Measurements from ENCODE around the gene CYP4F8.

Gene CYP4F8

GRCh38 chr19:15614507-15615379 is at the start of gene CYP4F8:
Gene CYP4F8 (plus strand): TSS chr19:15615218. CDS start chr19:15615617, 399 bp downstream.
- H2AFZ ChIP-seq (ENCODE audit: low read length, unreplicated experiment) = no peak within 1 kb of the TSS
- H3K79me2 ChIP-seq (ENCODE audit: control insufficient read depth, insufficient read depth, low read length, unreplicated experiment) = no peaks in the 10 kb centered on the region
- H3K27ac ChIP-seq (ENCODE audit: low read depth, low read length) = no peak within 1 kb of the TSS
- H3K36me3 ChIP-seq (ENCODE audit: insufficient read depth, low read length) = no peaks in the 10 kb centered on the region
- H3K4me3 ChIP-seq (ENCODE audit: low read depth, low read length) = no peak within 1 kb of the TSS
- no peaks in the 10 kb centered on the region for H3K4me1 ChIP-seq (ENCODE audit: control insufficient read depth, insufficient read depth, low read length, unreplicated experiment)
- H3K27me3 ChIP-seq (ENCODE audit: insufficient read depth, low read length) = peaks cover 2% of the 10 kb centered on the region

- Histone ChIP-seq H2AFZ (ENCODE audit: low read length, unreplicated experiment) (no peak overlapping the region), H3K4me1 (ENCODE audit: control insufficient read depth, insufficient read depth, low read length, unreplicated experiment) (no peaks in the 10 kb centered on the region), H3K4me3 (ENCODE audit: low read depth, low read length) (no peak overlapping the region), H3K36me3 (ENCODE audit: insufficient read depth, low read length) (no peaks in the 10 kb centered on the region), H3K27ac (ENCODE audit: low read depth, low read length) (no peak overlapping the region), H3K79me2 (ENCODE audit: control insufficient read depth, insufficient read depth, low read length, unreplicated experiment) (no peaks in the 10 kb centered on the region), H3K27me3 (ENCODE audit: insufficient read depth, low read length) (peaks cover 44% of the 10 kb centered on the region)
Measured at GRCh38 chr19:15570420-15570819, 44.6 kb upstream of the CYP4F8 start.

- no peaks in the 10 kb centered on the region for H3K4me1 ChIP-seq (ENCODE audit: control insufficient read depth, insufficient read depth, low read length, unreplicated experiment)
- H3K27me3 ChIP-seq (ENCODE audit: insufficient read depth, low read length) = peaks cover 32% of the 10 kb centered on the region
- H3K4me3 ChIP-seq (ENCODE audit: low read depth, low read length) = no peak overlapping the region
- no peaks in the 10 kb centered on the region for H3K79me2 ChIP-seq (ENCODE audit: control insufficient read depth, insufficient read depth, low read length, unreplicated experiment)
- H3K36me3 ChIP-seq (ENCODE audit: insufficient read depth, low read length) = no peaks in the 10 kb centered on the region
- H2AFZ ChIP-seq (ENCODE audit: low read length, unreplicated experiment) = no peak overlapping the region
- H3K27ac ChIP-seq (ENCODE audit: low read depth, low read length) = no peak overlapping the region
Measured at GRCh38 chr19:15575406-15575805, 39.6 kb upstream of the CYP4F8 start.

- Histone ChIP-seq H3K4me1 (ENCODE audit: control insufficient read depth, insufficient read depth, low read length, unreplicated experiment) (no peaks in the 10 kb centered on the region), H3K36me3 (ENCODE audit: insufficient read depth, low read length) (no peaks in the 10 kb centered on the region), H3K4me3 (ENCODE audit: low read depth, low read length) (no peak overlapping the region), H3K79me2 (ENCODE audit: control insufficient read depth, insufficient read depth, low read length, unreplicated experiment) (no peaks in the 10 kb centered on the region), H3K27me3 (ENCODE audit: insufficient read depth, low read length) (peaks cover 41% of the 10 kb centered on the region), H3K27ac (ENCODE audit: low read depth, low read length) (no peak overlapping the region), H2AFZ (ENCODE audit: low read length, unreplicated experiment) (no peak overlapping the region)
Measured at GRCh38 chr19:15576526-15577156, 38.4 kb upstream of the CYP4F8 start.

GRCh38 chr19:15577184-15577771 is 37.7 kb upstream of the CYP4F8 start:
- no peaks in the 10 kb centered on the region for H3K79me2 ChIP-seq (ENCODE audit: control insufficient read depth, insufficient read depth, low read length, unreplicated experiment)
- no peak overlapping the region for H3K27ac ChIP-seq (ENCODE audit: low read depth, low read length)
- no peak overlapping the region for H3K4me3 ChIP-seq (ENCODE audit: low read depth, low read length)
- no peaks in the 10 kb centered on the region for H3K36me3 ChIP-seq (ENCODE audit: insufficient read depth, low read length)
- no peak overlapping the region for H2AFZ ChIP-seq (ENCODE audit: low read length, unreplicated experiment)
- peaks cover 44% of the 10 kb centered on the region for H3K27me3 ChIP-seq (ENCODE audit: insufficient read depth, low read length)
- H3K4me1 ChIP-seq (ENCODE audit: control insufficient read depth, insufficient read depth, low read length, unreplicated experiment) = no peaks in the 10 kb centered on the region

GRCh38 chr19:15583346-15583745 is 31.7 kb upstream of the CYP4F8 start:
- H3K36me3 ChIP-seq (ENCODE audit: insufficient read depth, low read length) = no peaks in the 10 kb centered on the region
- H3K4me1 ChIP-seq (ENCODE audit: control insufficient read depth, insufficient read depth, low read length, unreplicated experiment) = no peaks in the 10 kb centered on the region
- H3K27me3 ChIP-seq (ENCODE audit: insufficient read depth, low read length) = peaks cover 32% of the 10 kb centered on the region
- H3K27ac ChIP-seq (ENCODE audit: low read depth, low read length) = no peak overlapping the region
- no peaks in the 10 kb centered on the region for H3K79me2 ChIP-seq (ENCODE audit: control insufficient read depth, insufficient read depth, low read length, unreplicated experiment)
- H2AFZ ChIP-seq (ENCODE audit: low read length, unreplicated experiment) = no peak overlapping the region
- no peak overlapping the region for H3K4me3 ChIP-seq (ENCODE audit: low read depth, low read length)

GRCh38 chr19:15584095-15584494 is 30.9 kb upstream of the CYP4F8 start:
- Histone ChIP-seq H3K79me2 (ENCODE audit: control insufficient read depth, insufficient read depth, low read length, unreplicated experiment) (no peaks in the 10 kb centered on the region), H3K27me3 (ENCODE audit: insufficient read depth, low read length) (peaks cover 32% of the 10 kb centered on the region), H3K4me3 (ENCODE audit: low read depth, low read length) (no peak overlapping the region), H3K36me3 (ENCODE audit: insufficient read depth, low read length) (no peaks in the 10 kb centered on the region), H3K4me1 (ENCODE audit: control insufficient read depth, insufficient read depth, low read length, unreplicated experiment) (no peaks in the 10 kb centered on the region), H2AFZ (ENCODE audit: low read length, unreplicated experiment) (no peak overlapping the region), H3K27ac (ENCODE audit: low read depth, low read length) (no peak overlapping the region)

- H3K27me3 ChIP-seq (ENCODE audit: insufficient read depth, low read length) = peaks cover 32% of the 10 kb centered on the region
- H3K79me2 ChIP-seq (ENCODE audit: control insufficient read depth, insufficient read depth, low read length, unreplicated experiment) = no peaks in the 10 kb centered on the region
- H3K27ac ChIP-seq (ENCODE audit: low read depth, low read length) = no peak overlapping the region
- no peak overlapping the region for H2AFZ ChIP-seq (ENCODE audit: low read length, unreplicated experiment)
- no peaks in the 10 kb centered on the region for H3K4me1 ChIP-seq (ENCODE audit: control insufficient read depth, insufficient read depth, low read length, unreplicated experiment)
- no peaks in the 10 kb centered on the region for H3K36me3 ChIP-seq (ENCODE audit: insufficient read depth, low read length)
- no peak overlapping the region for H3K4me3 ChIP-seq (ENCODE audit: low read depth, low read length)
Measured at GRCh38 chr19:15584541-15585115, 30.4 kb upstream of the CYP4F8 start.

GRCh38 chr19:15587663-15588062 is 27.4 kb upstream of the CYP4F8 start:
- peaks cover 12% of the 10 kb centered on the region for H3K27me3 ChIP-seq (ENCODE audit: insufficient read depth, low read length)
- no peak overlapping the region for H3K4me3 ChIP-seq (ENCODE audit: low read depth, low read length)
- H3K36me3 ChIP-seq (ENCODE audit: insufficient read depth, low read length) = no peaks in the 10 kb centered on the region
- H3K4me1 ChIP-seq (ENCODE audit: control insufficient read depth, insufficient read depth, low read length, unreplicated experiment) = no peaks in the 10 kb centered on the region
- no peak overlapping the region for H3K27ac ChIP-seq (ENCODE audit: low read depth, low read length)
- H3K79me2 ChIP-seq (ENCODE audit: control insufficient read depth, insufficient read depth, low read length, unreplicated experiment) = no peaks in the 10 kb centered on the region
- H2AFZ ChIP-seq (ENCODE audit: low read length, unreplicated experiment) = no peak overlapping the region

GRCh38 chr19:15588265-15588664 is 26.8 kb upstream of the CYP4F8 start:
- H3K27ac ChIP-seq (ENCODE audit: low read depth, low read length) = no peak overlapping the region
- peaks cover 6% of the 10 kb centered on the region for H3K27me3 ChIP-seq (ENCODE audit: insufficient read depth, low read length)
- no peak overlapping the region for H3K4me3 ChIP-seq (ENCODE audit: low read depth, low read length)
- H2AFZ ChIP-seq (ENCODE audit: low read length, unreplicated experiment) = no peak overlapping the region
- H3K4me1 ChIP-seq (ENCODE audit: control insufficient read depth, insufficient read depth, low read length, unreplicated experiment) = no peaks in the 10 kb centered on the region
- H3K36me3 ChIP-seq (ENCODE audit: insufficient read depth, low read length) = no peaks in the 10 kb centered on the region
- H3K79me2 ChIP-seq (ENCODE audit: control insufficient read depth, insufficient read depth, low read length, unreplicated experiment) = no peaks in the 10 kb centered on the region

All from ACC112 (cell line).